HG02943 (cell line): Measurements from ENCODE around the gene CHAF1A.

Source experiments
- ATAC-seq: cut with Tn5 transposase; IDR thresholded peaks from one replicate; pipeline ENCODE4 v1.9.1; 2021; ENCODE audit warnings: mild to moderate bottlenecking, low read depth, moderate library complexity; ENCODE audit not compliant: unreplicated experiment

Gene CHAF1A

DNA sequence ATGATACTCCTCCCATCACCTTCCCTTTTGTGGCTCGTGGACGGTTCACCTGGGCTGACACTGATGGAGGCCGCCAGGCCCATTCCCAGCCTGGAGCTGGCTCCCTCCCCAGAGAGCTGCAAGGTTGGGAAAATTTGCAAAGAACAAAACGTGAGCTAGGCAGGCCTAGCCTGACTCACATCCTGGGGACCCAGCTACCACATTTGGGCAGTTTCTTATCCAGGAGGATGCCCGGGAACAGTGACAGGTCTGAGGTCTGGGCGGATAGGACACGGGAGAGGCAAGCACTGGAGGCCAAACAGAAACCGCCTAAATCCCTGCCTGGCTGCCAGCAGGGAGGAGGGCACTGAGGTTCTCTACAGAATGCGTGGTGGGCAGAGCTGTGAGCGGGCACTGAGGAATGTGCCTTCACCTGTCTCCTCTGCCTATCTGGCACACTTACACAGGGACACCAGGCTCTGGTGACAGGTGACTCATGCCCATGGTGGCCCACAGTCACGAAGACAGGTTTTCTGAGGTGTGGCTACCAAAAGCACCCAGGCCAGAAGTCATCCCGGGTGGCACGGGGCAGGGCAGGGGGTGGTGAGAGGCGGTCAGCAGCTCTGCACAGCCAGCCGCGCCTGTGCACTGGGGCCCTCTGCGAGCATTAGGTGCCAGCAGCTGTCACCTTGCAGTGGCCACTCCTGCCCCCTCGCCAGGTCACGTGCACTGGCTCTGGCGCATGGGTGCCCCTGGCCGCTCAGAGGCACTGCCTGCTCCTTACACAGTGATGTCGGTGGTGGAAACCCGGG, 25.3 kb upstream of the CHAF1A start:
- ATAC-seq: no peak

GRCh38 chr19:4378886-4379285, 23.6 kb upstream of the CHAF1A start:
- ATAC-seq: no peak

DNA sequence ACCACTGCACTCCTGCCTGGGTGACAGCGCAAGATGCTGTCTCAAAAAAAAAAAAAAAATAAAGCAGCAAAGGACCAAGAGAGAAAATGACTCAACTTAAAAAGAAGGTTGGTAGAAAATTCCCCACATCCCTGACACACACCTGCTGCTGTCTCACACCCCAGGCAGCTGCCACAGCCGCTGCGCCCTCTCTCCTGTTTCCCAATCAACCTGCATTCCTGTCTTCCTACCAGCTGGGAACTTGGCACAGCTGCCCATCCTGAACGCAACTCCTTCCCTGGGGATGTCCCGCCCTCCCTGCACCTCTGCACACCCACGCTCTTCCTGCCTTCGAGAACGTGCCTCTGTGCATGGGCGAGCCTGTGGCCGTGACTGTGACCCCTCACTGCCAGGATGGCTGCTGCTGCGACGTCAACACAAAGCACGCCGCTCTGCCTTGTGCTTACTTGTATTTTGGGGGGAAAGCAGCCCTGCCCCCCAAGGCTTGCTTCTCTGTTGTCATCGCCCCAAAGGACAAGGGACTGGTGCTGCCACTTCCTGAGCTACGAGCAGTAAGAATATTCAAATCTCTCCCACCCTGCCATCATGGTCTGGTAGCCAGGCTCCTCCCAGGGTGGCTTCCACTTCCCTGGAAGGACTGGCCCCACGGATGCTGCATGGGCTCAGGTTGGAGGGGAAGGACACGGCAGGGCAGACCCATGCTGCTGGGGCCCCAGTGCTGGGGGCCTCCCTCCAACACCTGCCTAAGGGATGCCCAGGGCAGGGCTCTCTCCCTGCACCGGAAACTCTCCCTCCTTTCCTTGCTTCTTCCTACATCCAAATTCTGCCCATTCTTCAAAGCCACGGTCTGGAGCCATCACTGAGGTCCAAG, 22.8 kb upstream of the CHAF1A start:
- no peak for ATAC-seq

GRCh38 chr19:4380254-4380727, 22.1 kb upstream of the CHAF1A start:
- ATAC-seq: no peak

GRCh38 chr19:4385291-4386040, 17.0 kb upstream of the CHAF1A start:
- no peak for ATAC-seq

- ATAC-seq: no peak
Measured at GRCh38 chr19:4386041-4386782, 16.2 kb upstream of the CHAF1A start.

DNA sequence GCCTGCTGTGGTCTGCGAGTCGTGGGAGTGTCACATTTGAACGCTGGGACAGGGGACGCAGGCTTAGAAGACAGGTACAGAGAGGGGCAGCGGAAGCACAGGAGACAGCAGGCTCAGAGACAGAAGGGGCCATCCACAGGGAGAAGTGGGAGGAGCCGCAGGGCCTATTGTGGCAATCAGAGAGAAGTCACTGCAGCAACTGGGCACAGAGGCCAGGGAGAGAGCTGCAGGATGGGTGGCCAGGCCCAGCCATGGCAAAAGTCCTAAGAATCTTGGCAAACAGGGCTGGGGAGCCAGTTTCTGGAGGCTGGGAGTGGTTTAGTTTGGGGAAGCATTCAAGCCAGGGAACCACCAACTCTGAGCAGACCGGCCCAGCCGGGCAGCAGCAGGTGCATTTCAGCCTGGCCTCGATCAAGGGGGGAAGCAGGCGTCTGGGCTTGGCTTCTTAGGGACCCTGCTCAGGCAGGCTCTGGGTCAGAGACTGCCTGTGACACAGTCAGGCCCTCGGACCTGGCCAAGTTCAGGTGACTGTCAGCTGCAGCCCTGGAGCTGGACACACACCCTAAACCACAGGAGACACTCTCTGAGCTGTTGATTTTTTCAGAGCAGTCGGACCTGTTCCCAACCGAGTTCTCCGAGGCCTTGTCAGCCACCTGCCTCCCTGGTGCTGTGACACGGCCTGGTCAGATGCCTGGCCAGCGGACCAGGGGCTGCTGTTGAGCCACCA, 13.9 kb upstream of the CHAF1A start:
- ATAC-seq: no peak

DNA sequence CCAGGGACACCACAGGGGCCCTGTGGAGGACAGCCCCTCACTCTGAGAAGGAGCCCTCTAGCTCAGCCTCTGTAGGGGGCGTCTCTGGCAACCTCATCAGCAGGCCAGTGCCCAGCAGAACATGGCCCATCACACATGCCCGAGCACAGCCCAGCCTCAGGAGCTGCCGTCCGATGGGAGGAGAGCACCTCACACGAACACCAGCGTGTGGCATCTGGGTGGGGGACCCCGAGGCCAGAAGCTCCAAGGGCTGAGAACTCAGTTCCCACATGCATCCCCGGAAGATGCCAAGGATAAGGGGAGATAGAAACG, 13.4 kb upstream of the CHAF1A start:
- no peak for ATAC-seq

DNA sequence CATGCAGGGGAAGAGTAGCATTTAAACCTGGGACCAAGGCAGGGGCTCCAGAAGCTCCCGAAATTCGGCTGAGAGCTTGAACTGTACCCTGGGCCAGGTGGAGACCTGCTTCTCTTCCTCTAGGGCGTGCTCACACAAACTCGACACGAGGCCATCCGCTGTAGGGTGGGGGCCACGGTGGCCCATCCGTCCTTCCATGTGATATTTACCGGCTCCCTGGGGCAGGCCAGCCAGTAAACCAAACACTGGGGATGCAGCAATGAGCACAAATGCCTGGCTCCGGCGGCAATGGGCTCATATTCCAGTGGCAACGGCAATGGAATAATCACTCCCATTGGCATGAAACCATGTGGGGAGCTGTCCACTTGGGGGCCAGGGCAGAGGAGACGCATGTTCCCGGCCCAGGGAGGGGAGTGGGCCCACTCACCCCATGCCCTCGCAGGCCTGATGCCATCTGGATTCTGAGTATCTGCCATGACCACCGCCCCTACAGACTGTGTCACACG, 12.9 kb upstream of the CHAF1A start:
- no peak for ATAC-seq

DNA sequence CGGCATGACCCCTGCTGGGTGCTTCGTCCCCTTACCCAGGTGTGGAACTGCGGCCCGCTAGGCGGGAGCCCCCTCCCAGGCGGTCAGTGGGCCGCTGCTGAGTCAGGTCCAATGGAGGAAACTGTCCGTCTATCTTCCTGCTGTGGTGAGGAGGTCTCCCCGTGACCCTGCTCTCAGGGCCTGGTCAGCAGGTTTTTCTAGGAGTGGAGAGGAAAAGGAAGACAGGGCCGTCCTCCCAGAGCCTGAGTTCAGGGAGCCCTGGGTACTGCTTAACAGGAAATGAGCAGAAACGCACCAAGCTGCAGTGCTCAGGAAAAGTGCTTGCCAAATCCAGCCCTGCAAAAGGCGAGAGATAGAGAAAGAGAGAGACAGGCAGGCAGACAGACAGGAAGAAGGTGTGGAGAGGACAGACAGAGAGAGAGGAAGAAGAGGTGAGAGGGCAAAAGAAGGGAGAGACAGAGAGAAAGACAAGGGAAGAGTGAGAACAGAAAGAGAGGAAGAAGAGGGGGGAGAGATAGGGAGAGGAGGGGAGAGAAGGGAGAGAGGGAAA, 12.3 kb upstream of the CHAF1A start:
- ATAC-seq: no peak

DNA sequence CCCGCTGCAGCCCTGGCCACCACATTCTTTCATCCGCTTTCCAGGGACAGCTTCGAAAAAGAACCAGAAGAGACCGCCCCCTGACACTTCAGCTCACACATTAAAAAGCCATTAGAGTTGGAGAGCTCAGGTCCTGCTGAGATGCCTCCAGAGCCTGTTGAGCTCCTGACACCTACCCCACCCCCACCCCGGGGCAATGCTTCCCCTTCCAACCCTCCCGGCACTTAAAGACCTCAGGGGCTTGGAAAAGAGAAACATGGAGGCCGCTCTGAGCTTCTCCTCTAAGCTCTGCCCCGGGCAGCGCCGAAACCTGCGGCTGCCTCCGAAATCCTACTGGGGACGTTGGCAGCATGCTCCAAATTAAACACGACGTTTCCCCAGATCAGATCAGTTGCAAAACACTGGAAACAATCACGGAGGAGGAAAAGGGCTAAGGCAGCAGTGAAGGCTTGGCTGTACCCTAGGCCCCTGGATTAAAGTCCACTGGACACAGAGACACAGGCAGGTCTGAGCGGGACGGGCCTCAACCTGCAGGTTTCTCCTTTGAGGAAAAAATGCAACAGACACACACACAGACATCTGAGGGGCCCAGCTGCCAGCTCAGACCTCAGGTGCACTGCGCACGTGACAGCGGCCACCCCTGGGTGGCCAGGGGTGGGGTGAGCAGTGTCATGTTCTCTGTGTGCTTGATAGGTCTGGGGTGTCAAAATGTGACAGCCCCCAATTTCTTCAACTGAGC, 11.7 kb upstream of the CHAF1A start:
- ATAC-seq: no peak

GRCh38 chr19:4391306-4391693, 11.1 kb upstream of the CHAF1A start:
- ATAC-seq: no peak

GRCh38 chr19:4391701-4392483, 10.5 kb upstream of the CHAF1A start:
- no peak for ATAC-seq

DNA sequence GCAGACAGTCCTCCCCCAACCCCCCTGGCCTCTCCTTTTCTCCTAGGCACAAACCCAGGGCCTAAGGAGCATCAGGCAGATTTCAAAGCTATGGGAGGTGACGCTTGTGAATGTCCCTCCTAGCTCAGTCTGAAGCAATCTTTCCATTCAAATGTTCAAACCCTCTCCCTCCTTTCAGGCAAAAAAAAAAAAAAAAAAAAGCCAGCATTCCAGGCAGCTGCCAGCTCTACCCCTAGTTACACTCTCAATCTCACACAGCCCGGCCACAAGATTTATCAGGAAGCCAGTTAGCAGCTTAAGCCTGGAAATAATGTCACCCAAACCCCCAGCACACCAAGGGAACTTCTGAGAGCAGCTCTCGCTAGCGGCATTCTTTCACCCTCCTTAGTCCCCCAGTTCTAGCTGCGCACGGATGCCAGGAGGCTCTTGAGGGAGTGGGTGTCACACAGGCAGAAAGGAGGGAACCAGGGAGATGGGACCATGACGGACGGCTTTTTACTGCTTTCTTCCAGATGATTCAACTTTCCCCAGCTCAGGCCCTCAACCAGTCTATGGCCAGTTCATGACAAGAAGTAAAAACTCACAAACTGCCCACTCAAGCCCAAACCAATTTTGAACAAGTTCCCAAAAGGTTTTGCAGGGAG, 8.4 kb upstream of the CHAF1A start:
- ATAC-seq: no peak

GRCh38 chr19:4396949-4397783, 5.3 kb upstream of the CHAF1A start:
- ATAC-seq: no peak

GRCh38 chr19:4399812-4400134, 2.7 kb upstream of the CHAF1A start:
- ATAC-seq: peak; percentile 14
